Spleen (tissue), 11 donors: ENCODE results near the gene ATE1. TPM values are rescaled to one million over a fixed set of nuclear protein-coding genes. Genes with fewer than 3 reads are reported as not detected.

Source experiments
- DNase-seq: peaks from one replicate; pipeline ENCODE4 v3.0.0-alpha.2; 2020
- H3K27ac ChIP-seq, 8 donors: fragments of 200-600 bp; sonication (generic) in 7 of 8; 1 replicate in 4 of 8; 2 replicates in 4 of 8; pipeline versions ENCODE4 v1.5.0 to v1.8.0; 2016 to 2021; ENCODE audit warnings: inconsistent platforms in 4 of 8, mild to moderate bottlenecking in 4 of 8, moderate library complexity in 1 of 8
- H3K27me3 ChIP-seq, 7 donors: fragments of 200-600 bp; sonication (generic) in 6 of 7; replicated peaks in 1 of 7; 1 replicate in 4 of 7; 2 replicates in 3 of 7; pipeline versions ENCODE4 v1.5.0 to v1.8.0; 2016 to 2021; ENCODE audit warnings: inconsistent platforms in 3 of 7, mild to moderate bottlenecking in 1 of 7
- H3K36me3 ChIP-seq, 6 donors: fragments of 200-600 bp; sonication (generic) in 5 of 6; 1 replicate in 4 of 6; 2 replicates in 2 of 6; pipeline versions ENCODE4 v1.5.0 to v1.8.0; 2016 to 2021; ENCODE audit warnings: inconsistent platforms in 2 of 6
- H3K4me1 ChIP-seq, 6 donors: fragments of 200-600 bp; sonication (generic) in 5 of 6; 1 replicate in 3 of 6; 2 replicates in 3 of 6; pipeline versions ENCODE4 v1.5.0 to v1.8.0; 2016 to 2021; ENCODE audit warnings: inconsistent platforms in 3 of 6
- H3K4me3 ChIP-seq, 8 donors: fragments of 200-600 bp; sonication (generic) in 7 of 8; 1 replicate in 4 of 8; 2 replicates in 4 of 8; pipeline versions ENCODE4 v1.5.0 to v1.8.0; 2016 to 2021; ENCODE audit warnings: inconsistent platforms in 4 of 8, mild to moderate bottlenecking in 4 of 8, moderate library complexity in 2 of 8
- H3K9me3 ChIP-seq, 8 donors: fragments of 200-600 bp; sonication (generic) in 7 of 8; 1 replicate in 4 of 8; 2 replicates in 4 of 8; pipeline versions ENCODE4 v1.5.0 to v1.8.0; 2016 to 2021; ENCODE audit warnings: inconsistent platforms in 4 of 8
- CTCF ChIP-seq, 11 experiments: fragments of 200-600 bp in 7 of 11; fragments of 450-650 bp in 4 of 11; sonication (generic) in 4 of 11; IDR thresholded peaks in 8 of 11; conservative IDR thresholded peaks in 3 of 11; 1 replicate in 7 of 11; 2 replicates in 4 of 11; pipeline versions ENCODE4 v1.4.0 to v1.8.0; 2016 to 2021; ENCODE audit warnings: antibody characterized with exemption in 11 of 11, inconsistent platforms in 4 of 11, mild to moderate bottlenecking in 1 of 11
- POLR2A ChIP-seq, 3 donors: fragments of 450-650 bp; IDR thresholded peaks; one replicate each; pipeline ENCODE4 v1.5.1; 2017; ENCODE audit warnings: antibody characterized with exemption in 3 of 3, mild to moderate bottlenecking in 1 of 3
- POLR2AphosphoS5 ChIP-seq, 3 donors: sonication (generic); formaldehyde crosslinking; IDR thresholded peaks; one replicate each; pipeline ENCODE4 v1.5.1; 2017; ENCODE audit warnings: antibody characterized with exemption in 3 of 3
- WGBS, 5 donors: extraction: QIAGEN DNeasy Blood & Tissue Kit in 3 of 5; methylation state at CpG; one replicate each; pipeline versions ENCODE4 v1.1.5 to v1.1.7; 2013 to 2018; 5-methylcytosine and 5-hydroxymethylcytosine counted together
- intact Hi-C: fragments of 100-400 bp; cut with DNase I; formaldehyde crosslinking; loops from one replicate; pipeline ENCODE4 v1.15.0; 2023; ENCODE audit warnings: low total_unique reads
- polyA plus RNA-seq, 3 donors: library from polyadenylated mRNA; stranded (reverse); fragments of 200-250 nt; gene quantifications; one replicate each; pipeline ENCODE4 v1.2.1, GENCODE V29; 2013
- total RNA-seq, 7 donors: library from RNA; depleted of rRNA in 3 of 7; stranded (reverse); fragments of >200 nt in 3 of 7; fragmentation: NEBNext Ultra II Directional in 4 of 7; extraction: Animal tissue kit (Norgen Biotek cat#: 25700) in 4 of 7; gene quantifications; one replicate each; pipeline versions ENCODE4 v1.1.0 to v1.2.1, GENCODE V29; 2016 to 2021
- donor health status: healthy with polysubstance abuse.
- donor health status: DM: no; HTN: no; CAD: no; lungs with moderate emphysema.
- donor health status: DM: no; HTN: no; CAD: no.
- donor health status: Bipolar disorder and iron deficiency.
- donor health status: healthy.
- donor health status: DM: no; HTN: no; CAD: no.
- donor health status: DM: yes; HTN: yes; CAD: no.

ATE1 gene
- total and polyA plus RNA-seq, 10 donors: 5.4 to 38.9 (median 29.9) TPM

- H3K36me3 ChIP-seq: no peaks in the 10 kb centered on the region
- H3K27me3 ChIP-seq: peaks cover 0 to 44% (median 0%) of the 10 kb centered on the region in 7 donors
- H3K9me3 ChIP-seq: no peaks in the 10 kb centered on the region
- TF ChIP-seq POLR2AphosphoS5 (IDR thresholded peaks at IDR 0.05): no peak
- no peak for TF ChIP-seq CTCF (IDR thresholded peaks at IDR 0.05 in 8 of 11, conservative IDR thresholded peaks at IDR 0.05 in 3 of 11)
- no peak for TF ChIP-seq POLR2A (IDR thresholded peaks at IDR 0.05)
- 77 to 84% (median 81%) methylated on average over 13 of the region's 13 CpGs for WGBS, 5 donors
- peaks cover 0 to 29% (median 13%) of the 10 kb centered on the region in 6 donors for H3K4me1 ChIP-seq
- H3K4me3 ChIP-seq: no peak overlapping the region
- no peak for DNase-seq
- intact Hi-C loops: loop anchor here (5.0 kb wide), 1 partner anchor 793 kb away; no protein-coding TSS in a partner anchor
- no peak overlapping the region for H3K27ac ChIP-seq
These were observed 192.6 kb downstream of the ATE1 start for GRCh38 chr10:121735263-121735662.

GRCh38 chr10:121734589-121735045 is 193.2 kb downstream of the ATE1 start:
- 30 to 43% (median 35%) methylated on average over 11 of the region's 11 CpGs for WGBS, 5 donors
- intact Hi-C loops: loop anchor here (5.0 kb wide), 1 partner anchor 792 kb away; no protein-coding TSS in a partner anchor
- no peak for DNase-seq

GRCh38 chr10:121732656-121733445 is 195.0 kb downstream of the ATE1 start:
- Histone ChIP-seq H3K9me3 (no peaks in the 10 kb centered on the region), H3K4me3 (no peak overlapping the region), H3K27me3 (peaks cover 0 to 44% (median 0%) of the 10 kb centered on the region in 7 donors), H3K36me3 (no peaks in the 10 kb centered on the region), H3K4me1 (peaks cover 0 to 22% (median 10%) of the 10 kb centered on the region in 6 donors), H3K27ac (no peak overlapping the region)
- intact Hi-C loops: no loop called here
- 82 to 88% (median 86%) methylated on average over 16 of the region's 16 CpGs for WGBS, 5 donors
- no peak for DNase-seq
- TF ChIP-seq POLR2AphosphoS5 (IDR thresholded peaks at IDR 0.05): no peak
- no peak for TF ChIP-seq CTCF (IDR thresholded peaks at IDR 0.05 in 8 of 11, conservative IDR thresholded peaks at IDR 0.05 in 3 of 11)
- TF ChIP-seq POLR2A (IDR thresholded peaks at IDR 0.05): no peak

More at GRCh38 chr10:121734589-121735045, 193.2 kb downstream of the ATE1 start:
- Histone ChIP-seq H3K9me3 (no peaks in the 10 kb centered on the region), H3K27me3 (peaks cover 0 to 44% (median 0%) of the 10 kb centered on the region in 7 donors), H3K4me1 (peaks cover 0 to 29% (median 13%) of the 10 kb centered on the region in 6 donors), H3K27ac (no peak overlapping the region), H3K36me3 (no peaks in the 10 kb centered on the region), H3K4me3 (no peak overlapping the region)
- no peak for TF ChIP-seq POLR2A (IDR thresholded peaks at IDR 0.05)
- TF ChIP-seq CTCF (IDR thresholded peaks at IDR 0.05 in 8 of 11, conservative IDR thresholded peaks at IDR 0.05 in 3 of 11): peak in 9 of 11 experiments; percentile 28 to 77 (median 55)
- no peak for TF ChIP-seq POLR2AphosphoS5 (IDR thresholded peaks at IDR 0.05)

GRCh38 chr10:121732172-121732571 is 195.7 kb downstream of the ATE1 start:
- H3K4me1 ChIP-seq: peaks cover 0 to 16% (median 7%) of the 10 kb centered on the region in 6 donors
- no peak overlapping the region for H3K4me3 ChIP-seq
- H3K27me3 ChIP-seq: peaks cover 0 to 42% (median 0%) of the 10 kb centered on the region in 7 donors
- TF ChIP-seq POLR2A (IDR thresholded peaks at IDR 0.05): no peak
- TF ChIP-seq CTCF (IDR thresholded peaks at IDR 0.05 in 8 of 11, conservative IDR thresholded peaks at IDR 0.05 in 3 of 11): no peak
- TF ChIP-seq POLR2AphosphoS5 (IDR thresholded peaks at IDR 0.05): no peak
- no peak overlapping the region for H3K27ac ChIP-seq
- H3K9me3 ChIP-seq: no peaks in the 10 kb centered on the region
- H3K36me3 ChIP-seq: no peaks in the 10 kb centered on the region
- DNase-seq: no peak
- intact Hi-C loops: no loop called here
- 67 to 83% (median 80%) methylated on average over 3 of the region's 3 CpGs for WGBS, 5 donors
